HG02798 (cell line): ENCODE measurements around the gene UBL7.

Source experiments
- ATAC-seq: cut with Tn5 transposase; IDR thresholded peaks from one replicate; pipeline ENCODE4 v1.9.1; 2021; ENCODE audit warnings: mild to moderate bottlenecking; ENCODE audit not compliant: unreplicated experiment, poor library complexity

UBL7 gene

GRCh38 chr15:74411686-74412085 lies 49.3 kb downstream of the UBL7 start:
- ATAC-seq, result no peak

GRCh38 chr15:74410502-74410901 lies 50.5 kb downstream of the UBL7 start:
- no peak for ATAC-seq

GRCh38 chr15:74409225-74409624 lies 51.7 kb downstream of the UBL7 start:
- ATAC-seq, result no peak

DNA sequence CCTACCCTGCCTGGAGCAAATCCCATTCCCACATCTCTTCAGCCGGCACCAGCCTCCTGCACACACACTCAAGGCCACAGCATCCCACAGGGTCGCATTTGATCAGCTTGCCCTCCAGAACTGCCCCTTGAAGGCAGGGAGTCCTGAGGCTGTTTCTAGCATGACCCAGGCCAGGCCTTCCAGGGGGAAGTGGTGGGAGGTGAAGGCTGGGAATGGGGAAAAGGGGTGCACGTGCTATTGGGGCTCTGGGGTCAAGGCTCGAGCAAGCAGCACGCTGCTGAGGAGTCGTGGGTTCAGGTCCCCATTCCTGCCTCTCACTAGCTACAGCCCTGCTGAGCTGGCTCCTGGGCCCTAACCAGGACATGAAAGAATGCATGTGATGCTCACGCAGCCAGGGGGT lies 52.1 kb downstream of the UBL7 start:
- ATAC-seq, result no peak

DNA sequence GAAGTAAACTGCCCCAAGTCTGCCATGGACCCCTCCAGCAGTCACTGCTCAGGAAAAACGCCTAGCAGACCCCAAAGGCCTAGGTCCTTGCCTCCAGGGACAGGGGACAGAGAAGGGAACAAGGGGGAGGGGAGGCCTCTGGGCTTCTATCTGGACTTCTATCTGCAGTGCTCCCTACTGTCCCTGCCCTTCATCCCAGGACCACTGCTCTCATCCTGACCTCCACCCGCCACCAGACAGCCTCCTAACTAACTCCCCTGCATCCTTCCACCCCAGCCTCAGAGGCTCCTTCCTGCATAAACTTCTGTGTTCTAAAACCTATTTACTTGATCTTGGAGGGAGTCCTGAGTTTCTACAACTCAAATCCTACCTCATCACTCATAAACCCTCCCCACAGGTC lies 52.6 kb downstream of the UBL7 start:
- ATAC-seq, result no peak

- ATAC-seq, result no peak
Observed at GRCh38 chr15:74406992-74407705, 53.8 kb downstream of the UBL7 start.

DNA sequence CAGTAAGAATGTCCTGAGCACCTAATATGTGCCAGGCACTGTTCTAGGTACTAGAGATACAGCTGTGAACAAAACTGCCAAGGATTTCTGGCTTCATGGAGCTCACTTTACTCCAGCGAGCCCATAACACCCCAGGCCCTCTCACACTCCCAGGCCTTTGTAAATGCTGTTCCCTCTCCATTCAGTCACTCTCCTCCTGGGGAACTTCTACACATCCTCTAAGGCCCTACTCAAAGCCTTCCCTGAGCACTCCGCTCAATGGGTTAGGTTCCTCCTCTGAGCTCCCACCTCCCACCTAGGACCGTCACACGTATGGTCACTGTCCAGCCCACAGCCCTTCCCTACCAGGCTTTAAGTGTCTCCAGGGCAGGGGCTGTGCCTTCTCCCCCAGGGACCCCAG lies 54.4 kb downstream of the UBL7 start:
- no peak for ATAC-seq

GRCh38 chr15:74405823-74406222 lies 55.1 kb downstream of the UBL7 start:
- no peak for ATAC-seq

- ATAC-seq, result peak; percentile 37
Observed at GRCh38 chr15:74403991-74404563, 56.9 kb downstream of the UBL7 start.

DNA sequence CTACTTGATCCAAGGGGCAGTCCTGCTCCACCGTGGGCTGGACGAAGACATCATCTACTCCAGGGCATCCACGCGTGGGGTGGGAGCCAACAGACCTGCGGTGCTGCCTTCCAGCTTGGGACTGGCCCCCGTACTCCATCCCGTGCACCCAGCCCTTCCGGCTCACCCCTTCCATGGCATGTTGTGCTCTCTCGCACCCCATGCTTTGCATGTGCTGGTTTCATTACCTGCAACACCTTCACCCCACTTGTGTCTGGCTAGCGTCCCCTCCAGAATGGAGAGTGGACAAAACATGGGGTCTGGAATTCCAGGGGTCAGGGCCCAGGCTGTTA lies 57.4 kb downstream of the UBL7 start:
- no peak for ATAC-seq

GRCh38 chr15:74402873-74403587 lies 57.9 kb downstream of the UBL7 start:
- ATAC-seq, result peak; percentile 26

DNA sequence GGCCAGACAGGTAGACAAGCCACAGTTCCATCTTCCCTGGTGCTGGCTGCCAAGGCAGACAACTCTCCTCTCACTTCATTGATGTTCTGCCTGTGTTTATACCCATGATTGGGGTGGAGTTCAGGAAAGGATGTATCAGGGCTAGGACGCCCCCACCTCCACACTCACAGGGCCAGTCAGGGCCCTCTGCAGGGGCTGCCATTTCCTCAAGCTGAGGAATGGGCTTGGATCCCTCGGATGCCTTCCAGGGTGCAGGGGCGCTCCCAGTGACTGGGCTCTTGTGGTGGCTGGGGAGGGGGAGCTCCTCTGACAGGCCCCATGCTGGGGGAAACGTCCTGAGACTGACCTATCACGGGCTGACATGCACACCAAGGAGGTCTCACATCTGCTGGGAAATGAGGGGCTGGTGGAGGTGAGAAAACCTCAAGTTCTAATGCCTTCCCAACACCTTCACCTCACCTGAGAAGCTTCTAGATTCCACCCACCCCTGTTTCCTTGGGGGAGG lies 58.6 kb downstream of the UBL7 start:
- ATAC-seq, result no peak

GRCh38 chr15:74400915-74401757 lies 59.8 kb downstream of the UBL7 start:
- peak; percentile 13 for ATAC-seq

- ATAC-seq, result no peak
Observed at GRCh38 chr15:74400313-74400860, 60.6 kb downstream of the UBL7 start.

DNA sequence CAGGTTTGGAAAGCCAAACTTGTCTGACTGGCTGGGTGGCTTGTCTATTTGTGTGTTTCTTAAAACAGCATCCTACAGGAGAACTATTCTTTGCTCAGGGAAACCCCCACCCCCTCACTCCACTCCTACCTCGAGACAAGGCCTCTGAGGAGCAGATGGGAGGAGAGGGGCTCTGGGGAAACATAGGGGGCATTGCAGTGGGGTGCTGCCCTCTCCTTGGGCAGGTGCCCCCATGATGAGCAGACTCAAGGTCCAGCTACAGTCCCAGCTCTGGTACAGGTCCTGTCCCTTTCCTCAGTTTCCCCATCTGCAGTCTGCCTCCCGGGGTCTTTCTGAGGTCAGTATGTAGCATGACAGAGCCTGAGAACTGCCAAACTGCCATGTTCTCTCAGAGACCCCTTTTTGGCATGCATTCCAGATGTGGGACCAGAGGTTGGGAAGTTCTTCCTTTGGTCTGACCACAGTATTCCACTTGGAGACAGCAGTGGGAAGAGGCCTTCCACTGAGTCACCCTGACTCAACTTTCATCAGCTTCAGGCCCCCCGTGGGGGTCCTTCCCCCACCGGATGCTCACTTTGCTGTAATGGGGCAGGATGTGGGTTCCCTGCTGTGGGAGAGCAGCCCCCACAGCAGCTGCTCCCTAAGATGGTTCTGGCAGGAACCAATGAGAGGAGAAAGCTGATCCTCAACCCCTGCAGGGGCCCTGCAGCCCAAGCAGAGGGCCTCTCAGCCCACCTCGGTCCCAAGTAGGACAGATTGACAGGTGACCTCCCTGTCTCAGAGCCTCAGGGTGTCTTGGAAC lies 61.2 kb downstream of the UBL7 start:
- no peak for ATAC-seq

DNA sequence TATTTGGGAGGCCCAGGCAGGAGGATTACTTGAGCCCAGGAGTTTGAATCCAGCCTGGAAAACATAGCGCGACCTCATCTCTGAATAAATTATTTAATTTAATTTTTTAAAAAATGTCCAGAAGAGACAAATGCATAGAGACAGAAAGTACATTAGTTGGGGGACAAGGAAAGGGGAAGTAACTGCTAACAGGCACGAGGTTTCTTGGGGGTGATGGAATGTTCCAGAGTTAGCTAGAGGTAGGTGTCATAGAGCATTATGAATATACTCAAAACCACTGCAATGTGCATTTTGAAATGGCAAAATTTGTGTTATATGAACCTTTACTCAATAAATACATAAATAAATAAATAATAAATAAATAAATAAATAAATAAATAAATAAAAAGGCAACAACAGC lies 61.9 kb downstream of the UBL7 start:
- ATAC-seq, result no peak

DNA sequence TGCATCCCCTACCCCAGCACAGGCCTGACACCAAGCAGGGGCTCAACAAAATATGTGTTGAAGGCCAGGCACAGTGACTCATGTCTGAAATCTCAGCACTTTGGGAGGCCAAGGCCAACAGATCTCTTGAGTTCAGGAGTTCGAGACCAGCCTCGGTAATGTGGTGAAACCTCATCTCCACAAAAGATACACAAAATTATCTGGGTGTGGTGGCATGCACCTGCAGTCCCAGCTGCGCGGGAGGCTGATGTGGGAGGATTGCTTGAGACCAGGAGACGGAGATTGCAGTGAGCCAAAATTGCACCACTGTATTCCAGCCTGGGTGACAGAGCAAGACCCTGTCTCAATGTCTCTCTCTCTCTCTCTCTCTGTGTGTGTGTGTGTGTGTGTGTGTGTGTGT lies 62.8 kb downstream of the UBL7 start:
- no peak for ATAC-seq

GRCh38 chr15:74397239-74398068 lies 63.5 kb downstream of the UBL7 start:
- peak; percentile 18 for ATAC-seq
